Neural cell (in vitro differentiated cells): ENCODE results near the gene SPOCD1. TPM values are rescaled to one million over a fixed set of nuclear protein-coding genes. Genes with fewer than 3 reads are reported as not detected.

Experiments used
- H2AFZ ChIP-seq: fragments of 200-600, 300-800 bp; sonication (generic), shearing (Covaris generic); 2 replicates; pipeline ENCODE4 v1.6.0; 2014; ENCODE audit warnings: low read depth, mild to moderate bottlenecking, antibody characterized with exemption, low read length, moderate library complexity
- H3F3A ChIP-seq: fragments of 200-600 bp; shearing (Covaris generic); 2 replicates; pipeline ENCODE4 v1.6.1; 2016; ENCODE audit warnings: mild to moderate bottlenecking, moderate library complexity, mixed read lengths, antibody characterized with exemption, low read length; ENCODE audit not compliant: insufficient read depth, poor library complexity, severe bottlenecking
- H3K27ac ChIP-seq: fragments of 200-600, 300-800 bp; sonication (generic), shearing (Covaris generic); 2 replicates; pipeline ENCODE4 v1.5.1; 2014; ENCODE audit warnings: mild to moderate bottlenecking, low read length, moderate library complexity
- H3K27me3 ChIP-seq: fragments of 300-800, 200-600 bp; sonication (generic), shearing (Covaris generic); 2 replicates; pipeline ENCODE4 v1.6.0; 2014; ENCODE audit warnings: mild to moderate bottlenecking, low read depth, low read length, moderate library complexity; ENCODE audit not compliant: insufficient read depth
- H3K36me3 ChIP-seq: fragments of 300-800, 200-600 bp; sonication (generic), shearing (Covaris generic); 2 replicates; pipeline ENCODE4 v1.5.1; 2014; ENCODE audit warnings: mild to moderate bottlenecking, antibody characterized with exemption, low read length, moderate library complexity; ENCODE audit not compliant: insufficient read depth
- H3K4me2 ChIP-seq: fragments of 300-800, 200-600 bp; sonication (generic), shearing (Covaris generic); 2 replicates; pipeline ENCODE4 v1.6.0; 2014; ENCODE audit warnings: mild to moderate bottlenecking, low read length
- H3K4me3 ChIP-seq: fragments of 300-800, 200-600 bp; sonication (generic), shearing (Covaris generic); 2 replicates; pipeline ENCODE4 v1.5.1; 2014; ENCODE audit warnings: mild to moderate bottlenecking, low read length, moderate library complexity
- H3K79me2 ChIP-seq: fragments of 200-600 bp; shearing (Covaris generic); replicated peaks from 2 replicates; pipeline ENCODE4 v1.6.0; 2014; ENCODE audit warnings: mild to moderate bottlenecking, low read length, moderate library complexity; ENCODE audit not compliant: insufficient read depth
- H3K9ac ChIP-seq: fragments of 300-800, 200-600 bp; sonication (generic), shearing (Covaris generic); 2 replicates; pipeline ENCODE4 v1.6.1; 2016; ENCODE audit warnings: mild to moderate bottlenecking, low read length, mixed read lengths
- H3K9me2 ChIP-seq: fragments of 200-600 bp; shearing (Covaris generic); 2 replicates; pipeline ENCODE4 v1.6.1; 2016; ENCODE audit warnings: mild to moderate bottlenecking, low read length, mixed read lengths; ENCODE audit not compliant: insufficient read depth
- H3K9me3 ChIP-seq: fragments of 200-600, 300-800 bp; sonication (generic), shearing (Covaris generic); 2 replicates; pipeline ENCODE4 v1.6.1; 2016; ENCODE audit warnings: mild to moderate bottlenecking, mixed run types, low read length, moderate library complexity, mixed read lengths
- H4K20me1 ChIP-seq: fragments of 200-600 bp; shearing (Covaris generic); 2 replicates; pipeline ENCODE4 v1.6.1; 2016; ENCODE audit warnings: mild to moderate bottlenecking, mixed run types; ENCODE audit not compliant: insufficient read depth
- CTCF ChIP-seq: fragments of 450-650 bp; IDR thresholded peaks from 2 replicates; pipeline ENCODE4 v1.5.1; 2014; ENCODE audit warnings: antibody characterized with exemption, mild to moderate bottlenecking, moderate library complexity; ENCODE audit not compliant: poor library complexity, severe bottlenecking
- EP300 ChIP-seq: fragments of 450-650 bp; conservative IDR thresholded peaks from 2 replicates; pipeline ENCODE4 v1.6.1; 2014; ENCODE audit warnings: antibody characterized with exemption, mild to moderate bottlenecking, moderate library complexity; ENCODE audit not compliant: poor library complexity, severe bottlenecking
- EZH2 ChIP-seq: fragments of 200-600, 300-800 bp; shearing (Covaris generic), sonication (generic); IDR thresholded peaks from 2 replicates; pipeline ENCODE4 v1.6.1; 2014; ENCODE audit warnings: antibody characterized with exemption, low read length, borderline replicate concordance, mild to moderate bottlenecking; ENCODE audit not compliant: insufficient read depth, poor library complexity, severe bottlenecking
- MXI1 ChIP-seq: fragments of 450-650 bp; conservative IDR thresholded peaks from 2 replicates; pipeline ENCODE4 v1.6.1; 2014; ENCODE audit warnings: antibody characterized with exemption, mild to moderate bottlenecking; ENCODE audit not compliant: poor library complexity, severe bottlenecking
- POLR2AphosphoS5 ChIP-seq: IDR thresholded peaks from 2 replicates; pipeline ENCODE4 v1.6.1; 2012
- RAD21 ChIP-seq: fragments of 450-650 bp; conservative IDR thresholded peaks from 2 replicates; pipeline ENCODE4 v1.6.1; 2014; ENCODE audit warnings: antibody characterized with exemption, mild to moderate bottlenecking, moderate library complexity
- REST ChIP-seq: IDR thresholded peaks from 2 replicates; pipeline ENCODE4 v1.6.1; 2012; ENCODE audit warnings: borderline replicate concordance
- SMC3 ChIP-seq: fragments of 450-650 bp; conservative IDR thresholded peaks from 2 replicates; pipeline ENCODE4 v1.6.1; 2014; ENCODE audit warnings: antibody characterized with exemption, mild to moderate bottlenecking, moderate library complexity; ENCODE audit not compliant: poor library complexity
- TAF1 ChIP-seq: IDR thresholded peaks from 2 replicates; pipeline ENCODE4 v1.6.1; 2012; ENCODE audit warnings: low read depth
- polyA plus RNA-seq: library from polyadenylated mRNA; depleted of rRNA; stranded (reverse); fragments of >200 nt; gene quantifications from 2 replicates; pipeline ENCODE4 v1.2.3, GENCODE V29; 2014

The SPOCD1 gene
- polyA plus RNA-seq, 1 donor from 2014 or later: not detected

- Histone ChIP-seq H3K4me2 (peak overlapping the region; percentile 76), H4K20me1 (no peaks in the 10 kb centered on the region), H3K79me2 (no peaks in the 10 kb centered on the region), H3K4me3 (peak overlapping the region; percentile 72), H3K9me2 (no peaks in the 10 kb centered on the region), H3K36me3 (no peaks in the 10 kb centered on the region), H3K9me3 (no peaks in the 10 kb centered on the region), H3F3A (no peaks in the 10 kb centered on the region), H2AFZ (no peak overlapping the region), H3K27me3 (no peaks in the 10 kb centered on the region), H3K9ac (peak overlapping the region; percentile 70), H3K27ac (peak overlapping the region; percentile 61)
- TF ChIP-seq RAD21 (no peak), TAF1 (no peak), EP300 (no peak), EZH2 (no peak), MXI1 (no peak), REST (no peak), CTCF (no peak), POLR2AphosphoS5 (no peak), SMC3 (no peak)
Observed at GRCh38 chr1:31788825-31789256, 27.0 kb downstream of the SPOCD1 start.

GRCh38 chr1:31788138-31788824 is 27.5 kb downstream of the SPOCD1 start:
- peak overlapping the region; percentile 72 for H3K4me3 ChIP-seq
- peak overlapping the region; percentile 76 for H3K4me2 ChIP-seq
- H2AFZ ChIP-seq: peak overlapping the region; percentile 34
- no peaks in the 10 kb centered on the region for H3F3A ChIP-seq
- H3K9me2 ChIP-seq: no peaks in the 10 kb centered on the region
- H3K9ac ChIP-seq: peak overlapping the region; percentile 70
- no peaks in the 10 kb centered on the region for H3K36me3 ChIP-seq
- TF ChIP-seq EP300 (peak; percentile 22), CTCF (no peak), SMC3 (peak; percentile 29), POLR2AphosphoS5 (no peak), TAF1 (no peak), REST (no peak), EZH2 (no peak), RAD21 (no peak), MXI1 (peak; percentile 86)
- no peaks in the 10 kb centered on the region for H3K27me3 ChIP-seq
- H4K20me1 ChIP-seq: no peaks in the 10 kb centered on the region
- H3K9me3 ChIP-seq: no peaks in the 10 kb centered on the region
- H3K79me2 ChIP-seq: no peaks in the 10 kb centered on the region
- H3K27ac ChIP-seq: peak overlapping the region; percentile 61
